Dendritic cell treated with granulocyte-macrophage colony-stimulating factor and Interleukin-4, amounts not matched to agents 40 ng/mL and 50 ng/mL, for 4 days (primary cell): ENCODE results near the gene OR3A2.
"Not testable (repeated sequence)": the region's sequence is repeated elsewhere in the genome, so short reads cannot be mapped to it uniquely, and the experiment has no call there.

Source experiments
- H3K27ac Mint-ChIP-seq: one replicate; pipeline ENCODE4 v1.8.0; 2022; ENCODE audit warnings: mild to moderate bottlenecking, mixed read lengths
- H3K27me3 Mint-ChIP-seq: one replicate; pipeline ENCODE4 v1.8.0; 2022; ENCODE audit warnings: mild to moderate bottlenecking, mixed read lengths
- H3K36me3 Mint-ChIP-seq: one replicate; pipeline ENCODE4 v1.8.0; 2022; ENCODE audit warnings: low read depth, mixed read lengths
- H3K4me1 Mint-ChIP-seq: one replicate; pipeline ENCODE4 v1.8.0; 2022; ENCODE audit warnings: low read depth, mixed read lengths
- H3K4me3 Mint-ChIP-seq: one replicate; pipeline ENCODE4 v1.8.0; 2022; ENCODE audit warnings: mild to moderate bottlenecking, moderate library complexity, mixed read lengths
- H3K9me3 Mint-ChIP-seq: one replicate; pipeline ENCODE4 v1.8.0; 2022; ENCODE audit warnings: mixed read lengths
- intact Hi-C: fragments of 100-400 bp; cut with micrococcal nuclease; formaldehyde crosslinking; loops from one replicate; pipeline ENCODE4 v1.15.0; 2022

Gene OR3A2

GRCh38 chr17:3256575-3256974 lies 129.5 kb downstream of the OR3A2 start:
- Mint-ChIP-seq H3K9me3 (no peaks in the 10 kb centered on the region), H3K4me3 (no peak overlapping the region), H3K36me3 (no peaks in the 10 kb centered on the region), H3K4me1 (no peaks in the 10 kb centered on the region), H3K27ac (no peak overlapping the region), H3K27me3 (peaks cover 25% of the 10 kb centered on the region)
- intact Hi-C loops = no loop called here

GRCh38 chr17:3249013-3249412 lies 137.1 kb downstream of the OR3A2 start:
- intact Hi-C loops, H3K4me1 Mint-ChIP-seq, H3K4me3 Mint-ChIP-seq, H3K27ac Mint-ChIP-seq, H3K36me3 Mint-ChIP-seq, H3K9me3 Mint-ChIP-seq, H3K27me3 Mint-ChIP-seq: not testable (repeated sequence)

- intact Hi-C loops, H3K4me1 Mint-ChIP-seq, H3K4me3 Mint-ChIP-seq, H3K27ac Mint-ChIP-seq, H3K36me3 Mint-ChIP-seq, H3K9me3 Mint-ChIP-seq, H3K27me3 Mint-ChIP-seq: not testable (repeated sequence)
Measured at GRCh38 chr17:3244841-3245240, 141.3 kb downstream of the OR3A2 start.

- H3K9me3 Mint-ChIP-seq, H3K27me3 Mint-ChIP-seq, H3K27ac Mint-ChIP-seq, H3K4me3 Mint-ChIP-seq, intact Hi-C loops, H3K4me1 Mint-ChIP-seq, H3K36me3 Mint-ChIP-seq: not testable (repeated sequence)
Measured at GRCh38 chr17:3241044-3241443, 145.1 kb downstream of the OR3A2 start.

- H3K4me1 Mint-ChIP-seq, intact Hi-C loops, H3K36me3 Mint-ChIP-seq, H3K9me3 Mint-ChIP-seq, H3K27ac Mint-ChIP-seq, H3K27me3 Mint-ChIP-seq, H3K4me3 Mint-ChIP-seq: not testable (repeated sequence)
Measured at GRCh38 chr17:3238685-3239084, 147.4 kb downstream of the OR3A2 start.

- H3K9me3 Mint-ChIP-seq, H3K27ac Mint-ChIP-seq, H3K4me1 Mint-ChIP-seq, H3K36me3 Mint-ChIP-seq, H3K4me3 Mint-ChIP-seq, H3K27me3 Mint-ChIP-seq, intact Hi-C loops: not testable (repeated sequence)
Measured at GRCh38 chr17:3232300-3232699, 153.8 kb downstream of the OR3A2 start.
